LNCaP clone FGC (cell line): ENCODE measurements around the gene SYDE1.

Experiments
- DNase-seq: peaks from one replicate; pipeline ENCODE4 v3.0.0-alpha.2; 2011; ENCODE audit warnings: low read depth
- H3K4me3 ChIP-seq: 2 replicates; pipeline ENCODE4 v1.5.1; 2011; ENCODE audit warnings: mild to moderate bottlenecking, low read depth, low read length, control low read depth
- CTCF ChIP-seq: IDR thresholded peaks from 2 replicates; pipeline ENCODE4 v1.5.1; 2012; ENCODE audit warnings: mild to moderate bottlenecking; ENCODE audit not compliant: control insufficient read depth, insufficient read depth; ENCODE audit errors: extremely low read depth

Gene SYDE1

GRCh38 chr19:15108845-15109767 lies 1.9 kb downstream of the SYDE1 start:
- no peak overlapping the region for H3K4me3 ChIP-seq
- DNase-seq, result no peak
- TF ChIP-seq CTCF, result no peak

GRCh38 chr19:15109768-15110417 lies 2.7 kb downstream of the SYDE1 start:
- no peak for DNase-seq
- TF ChIP-seq CTCF, result no peak
- H3K4me3 ChIP-seq, result no peak overlapping the region

GRCh38 chr19:15110418-15110815 lies 3.2 kb downstream of the SYDE1 start:
- no peak for TF ChIP-seq CTCF
- DNase-seq, result no peak
- no peak overlapping the region for H3K4me3 ChIP-seq

GRCh38 chr19:15111758-15112157 lies 4.6 kb downstream of the SYDE1 start:
- no peak for TF ChIP-seq CTCF
- H3K4me3 ChIP-seq, result no peak overlapping the region
- no peak for DNase-seq

- no peak; the same call in 1 of the 2 replicates for TF ChIP-seq CTCF
- no peak overlapping the region for H3K4me3 ChIP-seq
- no peak for DNase-seq
Measured at GRCh38 chr19:15112385-15112784, 5.2 kb downstream of the SYDE1 start.

- H3K4me3 ChIP-seq, result no peak overlapping the region
- no peak for DNase-seq
- TF ChIP-seq CTCF, result no peak
Measured at GRCh38 chr19:15113245-15114152, 6.3 kb downstream of the SYDE1 start.
